Mesenchymal stem cell (in vitro differentiated cells and primary cell): ENCODE results near the gene ZNF883. TPM values are rescaled to one million over a fixed set of nuclear protein-coding genes. Genes with fewer than 3 reads are reported as not detected.
"Not testable (repeated sequence)": the region's sequence is repeated elsewhere in the genome, so short reads cannot be mapped to it uniquely, and the experiment has no call there.

Source experiments
- DNase-seq: peaks from one replicate; pipeline ENCODE4 v3.0.0-alpha.2; 2013
- H2AFZ ChIP-seq: one replicate; pipeline ENCODE4 v1.6.1; 2013; ENCODE audit warnings: low read depth, mild to moderate bottlenecking, control low read depth, inconsistent platforms, low read length, moderate library complexity
- H2AK5ac ChIP-seq: 2 replicates; pipeline ENCODE4 v1.6.1; 2013; ENCODE audit warnings: low read length, moderate library complexity, mild to moderate bottlenecking, inconsistent platforms; ENCODE audit not compliant: severe bottlenecking
- H2BK120ac ChIP-seq: one replicate; pipeline ENCODE4 v1.6.1; 2013; ENCODE audit warnings: low read depth, mild to moderate bottlenecking, inconsistent platforms, low read length, moderate library complexity
- H2BK12ac ChIP-seq, 2 experiments: one replicate each; pipeline ENCODE4 v1.6.1; 2013; ENCODE audit warnings: inconsistent platforms in 2 of 2, low read length in 2 of 2, mild to moderate bottlenecking in 2 of 2, moderate library complexity in 2 of 2, control low read depth in 1 of 2
- H2BK15ac ChIP-seq: one replicate; pipeline ENCODE4 v1.6.1; 2013; ENCODE audit warnings: mild to moderate bottlenecking, low read depth, inconsistent platforms; ENCODE audit not compliant: poor library complexity, severe bottlenecking
- H2BK5ac ChIP-seq: 2 replicates; pipeline ENCODE4 v1.6.1; 2013; ENCODE audit warnings: low read depth, mild to moderate bottlenecking, low read length, control low read depth, inconsistent platforms; ENCODE audit not compliant: poor library complexity, severe bottlenecking
- H3K14ac ChIP-seq, 2 experiments: one replicate each; pipeline ENCODE4 v1.6.1; 2013; ENCODE audit warnings: inconsistent platforms in 2 of 2, low read length in 2 of 2, control low read depth in 1 of 2, mild to moderate bottlenecking in 1 of 2, moderate library complexity in 1 of 2
- H3K18ac ChIP-seq, 2 experiments: one replicate each; pipeline ENCODE4 v1.6.1; 2013; ENCODE audit warnings: inconsistent platforms in 2 of 2, low read length in 2 of 2, control low read depth in 1 of 2, low read depth in 1 of 2, mild to moderate bottlenecking in 1 of 2
- H3K23ac ChIP-seq, 2 experiments: one replicate each; pipeline ENCODE4 v1.6.1; 2013; ENCODE audit warnings: inconsistent platforms in 2 of 2, low read length in 2 of 2, mild to moderate bottlenecking in 2 of 2, moderate library complexity in 2 of 2, control low read depth in 1 of 2
- H3K27ac ChIP-seq: 2 replicates; pipeline ENCODE4 v1.5.1; 2013; ENCODE audit warnings: mild to moderate bottlenecking, moderate library complexity, low read length, control low read depth, inconsistent platforms; ENCODE audit not compliant: poor library complexity, severe bottlenecking
- H3K27me3 ChIP-seq, 2 experiments: 2 replicates each; pipeline versions ENCODE4 v1.6.1 to v1.7.0; 2013; ENCODE audit warnings: low read length in 2 of 2, mild to moderate bottlenecking in 2 of 2, moderate library complexity in 2 of 2, control low read depth in 1 of 2, inconsistent platforms in 1 of 2; ENCODE audit not compliant: control insufficient read depth in 1 of 2, insufficient read depth in 1 of 2
- H3K36me3 ChIP-seq, 2 experiments: 2 replicates each; pipeline versions ENCODE4 v1.6.1 to v1.7.0; 2013; ENCODE audit warnings: low read length in 2 of 2, control low read depth in 1 of 2, inconsistent platforms in 1 of 2, low read depth in 1 of 2, mild to moderate bottlenecking in 1 of 2; ENCODE audit not compliant: insufficient read depth in 2 of 2, control insufficient read depth in 1 of 2
- H3K4ac ChIP-seq, 2 experiments: one replicate each; pipeline ENCODE4 v1.6.1; 2013; ENCODE audit warnings: inconsistent platforms in 2 of 2, low read length in 2 of 2, mild to moderate bottlenecking in 2 of 2, moderate library complexity in 2 of 2, control low read depth in 1 of 2, low read depth in 1 of 2
- H3K4me1 ChIP-seq: 2 replicates; pipeline ENCODE4 v1.6.1; 2013; ENCODE audit warnings: low read depth, low read length, control low read depth; ENCODE audit not compliant: control insufficient read depth, insufficient read depth
- H3K4me2 ChIP-seq: 2 replicates; pipeline ENCODE4 v1.6.1; 2013; ENCODE audit warnings: low read length, mild to moderate bottlenecking, inconsistent platforms; ENCODE audit not compliant: poor library complexity, severe bottlenecking
- H3K4me3 ChIP-seq, 2 experiments: 2 replicates each; pipeline versions ENCODE4 v1.5.1 to v1.7.0; 2013; ENCODE audit warnings: low read length in 2 of 2, mild to moderate bottlenecking in 2 of 2, control low read depth in 1 of 2, low read depth in 1 of 2; ENCODE audit not compliant: insufficient read depth in 1 of 2
- H3K79me1 ChIP-seq: replicated peaks from 2 replicates; pipeline ENCODE4 v1.6.1; 2013; ENCODE audit warnings: mild to moderate bottlenecking, control low read depth, low read length, inconsistent platforms; ENCODE audit not compliant: poor library complexity, severe bottlenecking
- H3K9ac ChIP-seq: 2 replicates; pipeline ENCODE4 v1.7.0; 2013; ENCODE audit warnings: mild to moderate bottlenecking, low read length, moderate library complexity
- H3K9me3 ChIP-seq: 2 replicates; pipeline ENCODE4 v1.7.0; 2013; ENCODE audit warnings: mild to moderate bottlenecking, low read length; ENCODE audit not compliant: control insufficient read depth
- H4K8ac ChIP-seq: one replicate; pipeline ENCODE4 v1.6.1; 2013; ENCODE audit warnings: inconsistent platforms, mild to moderate bottlenecking, low read length, moderate library complexity
- H4K91ac ChIP-seq: one replicate; pipeline ENCODE4 v1.6.1; 2013; ENCODE audit warnings: mild to moderate bottlenecking, low read length, inconsistent platforms
- WGBS: methylation state at CpG from one replicate; pipeline ENCODE4 v1.1.7; 2013; ENCODE audit warnings: mixed read lengths; 5-methylcytosine and 5-hydroxymethylcytosine counted together
- polyA plus RNA-seq, 2 experiments: library from polyadenylated mRNA; stranded (reverse); fragments of 200-250 nt; gene quantifications; one replicate each; pipeline ENCODE4 v1.2.3, GENCODE V29; 2013

Gene ZNF883
- 1.2 TPM for polyA plus RNA-seq (2013, experiment 1 of 2)
- 1.2 TPM for polyA plus RNA-seq (2013, experiment 2 of 2)

DNA sequence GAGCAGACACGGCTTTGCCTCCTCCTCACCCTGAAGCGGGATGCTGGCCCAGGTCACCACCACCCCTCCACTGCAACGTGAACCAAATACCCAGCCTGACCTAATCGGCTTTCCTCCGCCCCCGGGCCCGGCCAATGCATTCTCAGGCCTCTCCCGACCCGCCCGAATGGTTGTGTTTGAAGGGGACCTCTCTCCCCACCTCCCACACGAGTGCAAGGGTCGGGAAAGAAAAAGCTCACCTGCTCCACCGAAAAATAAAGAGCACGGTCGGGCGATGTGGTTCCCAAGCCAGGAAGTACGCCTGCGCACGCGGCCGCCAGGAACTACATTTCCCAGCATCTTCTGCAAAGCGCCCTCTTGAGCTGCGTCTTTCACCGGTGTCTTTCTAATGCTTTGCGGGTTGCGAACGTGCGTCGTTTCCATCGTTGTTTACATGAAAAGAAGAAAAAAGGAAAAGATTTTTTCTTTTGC lies at the start of gene ZNF883:
ZNF883 (minus strand) TSS at position 282 of the 471 bp plus-strand sequence.
- no peak within 1 kb of the TSS for H3K18ac ChIP-seq
- H3K4ac ChIP-seq, result no peak within 1 kb of the TSS
- no peak within 1 kb of the TSS for H2AK5ac ChIP-seq
- peaks cover 0 to 3% of the 10 kb centered on the region in 2 experiments for H3K36me3 ChIP-seq
- no peak within 1 kb of the TSS for H4K8ac ChIP-seq
- peak; percentile 46 for DNase-seq
- no peak within 1 kb of the TSS for H2BK15ac ChIP-seq
- H3K4me2 ChIP-seq, result peak within 1 kb of the TSS; percentile 54
- H2BK120ac ChIP-seq, result no peak within 1 kb of the TSS
- peaks cover 3% of the 10 kb centered on the region for H3K4me1 ChIP-seq
- H3K9me3 ChIP-seq, result peaks cover 78% of the 10 kb centered on the region
- no peak within 1 kb of the TSS for H2BK12ac ChIP-seq
- H3K79me1 ChIP-seq, result peaks cover 2% of the 10 kb centered on the region
- H3K27me3 ChIP-seq, result no peaks in the 10 kb centered on the region
- no peak within 1 kb of the TSS for H4K91ac ChIP-seq
- peak within 1 kb of the TSS; percentile 54 to 57 for H3K4me3 ChIP-seq
- H2AFZ ChIP-seq, result peak within 1 kb of the TSS; percentile 58
- H3K23ac ChIP-seq, result no peak within 1 kb of the TSS
- H2BK5ac ChIP-seq, result no peak within 1 kb of the TSS
- H3K9ac ChIP-seq, result peak within 1 kb of the TSS; percentile 73
- WGBS, result 3% methylated on average over 22 of the region's 30 CpGs
- H3K14ac ChIP-seq, result no peak within 1 kb of the TSS
- H3K27ac ChIP-seq, result no peak within 1 kb of the TSS

- not testable (repeated sequence) for H3K36me3 ChIP-seq, H4K91ac ChIP-seq, H2BK5ac ChIP-seq, H2BK15ac ChIP-seq, H3K23ac ChIP-seq, H3K14ac ChIP-seq, H3K79me1 ChIP-seq, H2AFZ ChIP-seq, H2AK5ac ChIP-seq, H3K27me3 ChIP-seq, H3K9ac ChIP-seq, H3K4ac ChIP-seq, DNase-seq, H4K8ac ChIP-seq, H3K4me1 ChIP-seq, H2BK120ac ChIP-seq, H3K18ac ChIP-seq, H2BK12ac ChIP-seq, H3K27ac ChIP-seq, H3K4me3 ChIP-seq, H3K4me2 ChIP-seq
- 41% methylated on average over 20 of the region's 33 CpGs for WGBS
- peaks cover 40% of the 10 kb centered on the region for H3K9me3 ChIP-seq
These were observed 49.3 kb upstream of the ZNF883 start for GRCh38 chr9:113061072-113061850.

GRCh38 chr9:113059581-113060284 lies 47.7 kb upstream of the ZNF883 start:
- not testable (repeated sequence) for H3K27me3 ChIP-seq, H3K36me3 ChIP-seq, H3K4me1 ChIP-seq, H3K4me2 ChIP-seq, H3K18ac ChIP-seq, H3K14ac ChIP-seq, H3K4ac ChIP-seq, H2BK12ac ChIP-seq, H2BK15ac ChIP-seq, H3K9ac ChIP-seq, H3K27ac ChIP-seq, H4K91ac ChIP-seq, H3K4me3 ChIP-seq, H2AFZ ChIP-seq, H2AK5ac ChIP-seq, H3K79me1 ChIP-seq, H2BK5ac ChIP-seq, DNase-seq, H4K8ac ChIP-seq, H3K23ac ChIP-seq, H2BK120ac ChIP-seq
- peaks cover 45% of the 10 kb centered on the region for H3K9me3 ChIP-seq
- WGBS, result 24% methylated on average over 17 of the region's 61 CpGs

- Histone ChIP-seq H3K23ac (no peak overlapping the region), H2AFZ (no peak overlapping the region), H3K9ac (peak overlapping the region; percentile 95), H3K18ac (no peak overlapping the region), H2BK5ac (no peak overlapping the region), H3K4me2 (no peak overlapping the region), H2BK12ac (no peak overlapping the region), H3K27ac (no peak overlapping the region), H3K27me3 (peaks cover 0 to 3% of the 10 kb centered on the region in 2 experiments), H3K4me3 (peak overlapping the region in 1 of 2 experiments; percentile 91), H3K4ac (no peak overlapping the region), H2BK15ac (no peak overlapping the region), H2AK5ac (no peak overlapping the region), H3K79me1 (peaks cover 22% of the 10 kb centered on the region), H3K14ac (no peak overlapping the region), H3K4me1 (no peaks in the 10 kb centered on the region), H3K9me3 (peaks cover 60% of the 10 kb centered on the region), H2BK120ac (no peak overlapping the region), H4K8ac (peak overlapping the region; percentile 60), H3K36me3 (no peaks in the 10 kb centered on the region), H4K91ac (no peak overlapping the region)
- 90% methylated on average over 2 of the region's 5 CpGs for WGBS
- DNase-seq, result no peak
These were observed 45.2 kb upstream of the ZNF883 start for GRCh38 chr9:113057193-113057592.
